HG02763 (cell line): ENCODE data around the gene SLTM.
A peak's percentile ranks its signal among the peaks of the same experiment; 100 is the strongest.
"Not testable (repeated sequence)": the region's sequence is repeated elsewhere in the genome, so short reads cannot be mapped to it uniquely, and the experiment has no call there.

Source experiments
- ATAC-seq: cut with Tn5 transposase; IDR thresholded peaks from one replicate; pipeline ENCODE4 v1.9.1; 2021; ENCODE audit warnings: mild to moderate bottlenecking, moderate library complexity; ENCODE audit not compliant: unreplicated experiment

SLTM gene

GRCh38 chr15:58929891-58930416 is 3.5 kb downstream of the SLTM start:
- ATAC-seq, result no peak

GRCh38 chr15:58926823-58927222 is 6.7 kb downstream of the SLTM start:
- ATAC-seq, result no peak

GRCh38 chr15:58924327-58924726 is 9.2 kb downstream of the SLTM start:
- no peak for ATAC-seq

- no peak for ATAC-seq
Observed at GRCh38 chr15:58923696-58924300, 9.7 kb downstream of the SLTM start.

- no peak for ATAC-seq
Observed at GRCh38 chr15:58923284-58923683, 10.2 kb downstream of the SLTM start.

- no peak for ATAC-seq
Observed at GRCh38 chr15:58921267-58921790, 12.2 kb downstream of the SLTM start.

DNA sequence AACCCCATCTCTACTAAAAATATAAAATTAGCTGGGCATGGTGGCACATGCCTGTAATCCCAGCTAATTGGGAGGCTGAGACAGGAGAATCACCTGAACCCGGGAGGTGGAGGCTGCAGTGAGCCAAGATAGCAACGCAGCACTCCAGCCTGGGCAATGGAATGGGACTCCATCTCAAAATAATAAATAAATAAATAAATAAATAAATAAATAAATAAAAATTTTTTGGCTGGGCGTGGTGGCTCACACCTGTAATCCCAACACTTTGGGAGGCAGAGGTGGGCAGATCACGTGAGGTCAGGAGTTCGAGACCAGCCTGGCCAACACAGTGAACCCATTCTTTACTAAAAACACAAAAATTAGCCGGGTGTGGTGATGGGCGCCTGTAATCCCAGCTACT is 13.0 kb downstream of the SLTM start:
- not testable (repeated sequence) for ATAC-seq

- no peak for ATAC-seq
Observed at GRCh38 chr15:58919232-58919631, 14.2 kb downstream of the SLTM start.

GRCh38 chr15:58918239-58918638 is 15.2 kb downstream of the SLTM start:
- no peak for ATAC-seq

- not testable (repeated sequence) for ATAC-seq
Observed at GRCh38 chr15:58917613-58918129, 15.8 kb downstream of the SLTM start.

GRCh38 chr15:58916962-58917361 is 16.5 kb downstream of the SLTM start:
- no peak for ATAC-seq

DNA sequence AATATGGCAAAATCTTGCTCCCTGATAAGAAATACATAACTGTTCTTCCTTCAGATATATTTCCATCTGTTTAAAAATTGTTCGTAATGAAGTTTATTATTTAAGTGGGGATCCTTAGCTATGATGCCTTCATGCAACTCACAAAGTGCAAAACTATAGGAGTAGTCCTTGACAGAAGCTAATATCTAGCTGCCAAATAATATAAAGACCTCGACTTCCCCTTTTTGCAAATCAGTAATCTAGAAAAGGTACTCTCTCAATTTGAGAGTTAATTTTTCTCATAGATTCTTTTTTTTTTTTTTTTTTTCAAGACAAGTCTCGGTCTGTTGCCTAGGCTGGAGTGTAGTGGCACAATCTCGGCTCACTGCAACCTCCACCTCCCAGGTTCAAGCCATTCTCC is 23.0 kb downstream of the SLTM start:
- no peak for ATAC-seq

- ATAC-seq, result no peak
Observed at GRCh38 chr15:58909616-58910015, 23.9 kb downstream of the SLTM start.

DNA sequence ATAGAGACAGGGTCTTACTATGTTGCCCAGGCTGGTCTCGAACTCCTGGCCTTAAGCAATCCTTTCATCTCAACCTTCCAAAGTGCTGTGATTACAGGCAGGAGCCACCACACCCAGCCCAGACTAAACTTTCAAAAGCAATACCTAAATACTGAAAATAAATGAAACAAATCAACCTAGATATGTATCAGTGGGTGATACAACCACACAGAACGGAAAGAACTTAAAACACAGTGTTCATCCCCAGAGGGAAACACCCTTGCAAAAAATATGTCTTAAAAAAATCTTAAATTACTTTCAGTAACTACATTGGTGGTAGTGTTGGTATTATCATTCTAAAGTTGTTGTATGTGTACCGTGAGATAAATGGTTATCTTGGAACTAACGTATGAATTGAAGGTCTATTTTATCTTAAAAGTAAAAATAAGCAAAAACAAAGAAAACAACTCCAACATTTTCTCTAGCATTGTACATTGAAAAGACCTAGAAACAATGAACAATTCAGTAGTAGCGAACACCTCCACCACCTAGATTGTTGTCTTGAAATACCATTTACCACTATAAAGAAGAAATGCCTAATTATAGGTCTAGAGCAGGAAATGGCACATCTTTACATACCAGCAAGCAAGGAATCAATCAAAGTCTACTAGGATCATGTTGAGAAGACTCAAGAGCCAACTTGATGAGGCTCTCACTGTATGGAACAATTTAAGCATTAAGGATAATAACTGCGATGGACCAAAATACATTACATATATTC is 24.7 kb downstream of the SLTM start:
- ATAC-seq, result no peak

DNA sequence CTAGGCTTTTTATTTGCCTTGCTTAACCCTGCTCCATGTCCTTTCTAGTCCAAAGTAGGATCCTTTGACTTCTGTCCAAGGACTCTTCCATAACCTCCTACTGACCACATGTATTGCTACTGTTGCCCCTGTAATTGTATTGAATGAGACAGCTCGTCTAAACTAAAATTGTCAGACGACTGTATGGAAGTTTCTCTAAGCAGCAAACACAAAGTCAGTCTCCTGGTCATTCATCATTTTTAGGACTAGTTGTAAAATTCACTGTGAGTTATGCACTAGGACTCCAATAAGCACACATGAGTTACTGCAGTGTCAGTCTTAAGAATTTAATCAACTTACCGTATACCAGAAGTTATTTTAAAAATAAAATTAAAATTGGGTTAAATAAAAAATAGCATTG is 32.8 kb downstream of the SLTM start:
- no peak for ATAC-seq

GRCh38 chr15:58898150-58898680 is 35.3 kb downstream of the SLTM start:
- no peak for ATAC-seq

DNA sequence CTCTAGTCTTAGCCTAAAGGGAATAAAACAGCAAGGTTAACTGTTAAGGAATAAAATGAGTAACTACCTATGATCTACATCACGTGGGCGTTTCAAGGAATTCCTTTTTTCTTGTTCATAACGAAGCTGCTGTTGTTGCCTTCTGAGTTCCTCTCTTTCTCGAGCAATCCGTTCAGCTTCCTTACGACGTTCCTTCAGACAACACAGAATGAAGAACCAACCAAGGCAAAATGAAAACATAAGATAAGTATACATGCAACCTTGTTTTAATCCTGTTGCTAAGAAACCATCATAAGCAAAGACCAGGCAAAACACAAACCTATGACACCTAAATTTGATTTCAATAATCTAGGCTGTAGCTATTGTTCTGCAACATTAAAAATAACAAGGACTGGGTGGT is 44.1 kb downstream of the SLTM start:
- ATAC-seq, result no peak

DNA sequence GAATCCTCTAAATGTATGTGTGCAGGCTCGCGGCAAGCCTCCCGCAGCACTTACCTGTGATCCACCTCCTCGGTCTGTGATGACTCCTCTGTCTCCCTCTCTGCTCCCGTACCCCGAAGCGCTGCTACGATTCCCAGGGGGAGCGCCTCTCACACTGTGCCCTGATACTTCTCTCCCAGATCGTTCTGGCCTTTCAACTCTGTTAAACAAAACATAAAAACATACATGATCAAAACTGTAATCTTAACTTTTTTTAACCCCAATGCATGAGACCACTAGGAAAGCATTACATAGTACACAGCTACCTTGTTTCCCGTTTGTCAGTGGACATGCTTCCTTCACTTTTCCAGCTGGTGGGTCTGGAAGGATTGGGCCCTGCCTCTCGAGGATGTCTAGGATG is 46.6 kb downstream of the SLTM start:
- no peak for ATAC-seq

GRCh38 chr15:58883926-58884325 is 49.6 kb downstream of the SLTM start:
- ATAC-seq, result not testable (repeated sequence)

DNA sequence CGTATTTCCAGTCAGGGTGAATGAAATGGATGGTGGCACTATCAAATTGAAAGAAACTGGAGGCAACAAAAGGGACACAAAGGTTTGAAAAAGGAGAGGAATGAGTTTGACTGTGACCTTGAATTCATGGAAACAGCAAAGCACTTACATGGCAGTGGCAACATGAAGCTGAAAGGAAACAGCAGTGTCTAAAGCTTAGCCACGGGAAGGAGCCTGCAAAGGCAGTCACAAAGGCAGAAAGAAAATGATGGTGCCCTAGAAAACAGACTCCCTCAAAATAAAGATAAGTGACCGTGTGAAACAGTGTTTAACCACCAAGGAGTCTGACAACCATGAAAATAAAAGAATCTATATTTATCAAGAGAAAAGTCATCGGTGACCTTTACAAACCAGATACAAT is 51.2 kb downstream of the SLTM start:
- ATAC-seq, result no peak

- ATAC-seq, result peak; percentile 54
Observed at GRCh38 chr15:58880320-58880719, 53.2 kb downstream of the SLTM start.
